ENCODE results near the gene CLEC16A. TPM values are rescaled to one million over a fixed set of nuclear protein-coding genes. Genes with fewer than 3 reads are reported as not detected.

Gene CLEC16A
- total and polyA plus RNA-seq, 9 of the 15 experiments (the other 6 are each of a cell fraction or from before 2014, with no cell fraction given) = 1.00 to 22.3 (median 10.0) TPM

DNA sequence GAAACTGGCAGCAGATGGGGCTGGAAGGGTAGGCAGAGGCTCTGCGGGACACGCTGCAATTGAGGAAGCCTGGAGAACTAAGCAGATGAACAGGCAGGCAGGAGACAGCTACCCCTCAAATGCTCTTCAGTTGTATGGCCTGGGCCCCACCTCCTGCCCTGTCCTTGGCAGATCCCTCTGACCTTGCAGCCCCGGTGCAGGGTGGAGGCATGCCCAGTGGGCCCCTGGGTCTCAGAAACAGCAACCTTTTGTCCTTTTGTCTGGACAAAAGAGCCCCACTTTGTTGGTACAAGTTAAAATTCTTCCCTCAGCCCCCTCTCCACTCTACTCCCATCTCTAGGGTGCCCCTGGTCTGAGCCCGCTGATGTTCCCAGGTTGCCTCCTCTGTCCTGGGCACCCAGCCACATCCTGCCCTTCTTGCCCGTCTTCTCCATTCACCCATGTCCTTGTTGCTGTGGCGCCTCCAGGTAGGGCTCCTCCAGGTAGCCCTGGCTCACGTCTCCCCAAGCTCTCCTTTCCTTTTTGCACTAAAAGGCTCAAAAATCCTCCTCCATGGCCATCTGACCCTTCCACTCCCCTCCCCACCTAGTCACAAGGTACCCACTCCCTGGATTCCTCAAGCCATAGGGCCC is 136.8 kb downstream of the CLEC16A start:
- Histone ChIP-seq H3K9me1 (ENCODE audit: control insufficient read depth, insufficient read depth, low read length) (no peaks in the 10 kb centered on the region), H4K20me1 (replicated peaks; ENCODE audit: control insufficient read depth, insufficient read depth, low read length) (no peaks in the 10 kb centered on the region), H3K4me3 (no peak overlapping the region), H3K36me3 (ENCODE audit: control insufficient read depth, insufficient read depth, low read length) (peaks cover 7% of the 10 kb centered on the region; the same call in 1 of the 3 replicates), H3K4me1 (replicated peaks in 1 of 2; ENCODE audit: control insufficient read depth in 2 of 2, insufficient read depth in 2 of 2, low read length in 2 of 2) (peaks cover 7 to 12% of the 10 kb centered on the region in 2 experiments; a peak in 4 of 5 replicates), H2AFZ (ENCODE audit: low read depth, low read length) (no peak overlapping the region), H3K79me2 (ENCODE audit: control insufficient read depth, insufficient read depth, low read length) (no peaks in the 10 kb centered on the region), H3K27ac (ENCODE audit: extremely low read depth, low read depth, low read length) (no peak overlapping the region), H3K9me3 (replicated peaks; ENCODE audit: control insufficient read depth, insufficient read depth, low read depth, low read length) (no peaks in the 10 kb centered on the region), H3K4me2 (ENCODE audit: insufficient read depth, low read length) (no peak overlapping the region), H3K9ac (ENCODE audit: insufficient read depth in 1 of 2, low read depth in 2 of 2, low read length in 2 of 2) (no peak overlapping the region), H3K27me3 (ENCODE audit: control insufficient read depth in 2 of 2, insufficient read depth in 2 of 2, low read length in 2 of 2) (no peaks in the 10 kb centered on the region)
- DNase-seq (ENCODE audit: extremely low read depth in 1 of 4, low spot score in 3 of 4) = no peak
- FAIRE-seq = no peak
- CTCF ChIA-PET (ENCODE audit: low intra/inter-chr PET ratio) = no interaction called here
- 95% methylated on average over 7 of the region's 7 CpGs for WGBS (ENCODE audit: insufficient coverage, low coverage, missing lambda C conversion rate)
- intact Hi-C loops (cut with micrococcal nuclease) (no loop called here), in situ Hi-C loops (cut with MboI) (no loop called here)
- BruUV-seq (replicated peaks) = no TSS peak
- ATAC-seq = no peak
- POLR2A ChIA-PET = interaction anchor here (0.6 kb wide), 2 partner anchors 10 to 18 kb away, joined by 3 to 5 read pairs; no protein-coding TSS in a partner anchor
- TF ChIP-seq ZNF707 (CRISPR knock-in tag; conservative IDR thresholded peaks at IDR 0.05) = no peak
- TF ChIP-seq RAD51 (IDR thresholded peaks at IDR 0.05; ENCODE audit: borderline replicate concordance, low read depth) = no peak
- no peak for TF ChIP-seq MYC (IDR thresholded peaks at IDR 0.05; ENCODE audit: low read depth, low read length)
- TF ChIP-seq MYC (CRISPR knock-in tag; IDR thresholded peaks at IDR 0.05; ENCODE audit: borderline replicate concordance, low read depth) = no peak
- no peak for TF ChIP-seq BRD9 (IDR thresholded peaks at IDR 0.05; ENCODE audit: low read depth, partially characterized antibody)
- TF ChIP-seq, protein P1, sequence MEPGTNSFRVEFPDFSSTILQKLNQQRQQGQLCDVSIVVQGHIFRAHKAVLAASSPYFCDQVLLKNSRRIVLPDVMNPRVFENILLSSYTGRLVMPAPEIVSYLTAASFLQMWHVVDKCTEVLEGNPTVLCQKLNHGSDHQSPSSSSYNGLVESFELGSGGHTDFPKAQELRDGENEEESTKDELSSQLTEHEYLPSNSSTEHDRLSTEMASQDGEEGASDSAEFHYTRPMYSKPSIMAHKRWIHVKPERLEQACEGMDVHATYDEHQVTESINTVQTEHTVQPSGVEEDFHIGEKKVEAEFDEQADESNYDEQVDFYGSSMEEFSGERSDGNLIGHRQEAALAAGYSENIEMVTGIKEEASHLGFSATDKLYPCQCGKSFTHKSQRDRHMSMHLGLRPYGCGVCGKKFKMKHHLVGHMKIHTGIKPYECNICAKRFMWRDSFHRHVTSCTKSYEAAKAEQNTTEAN (CRISPR knock-in tag; IDR thresholded peaks at IDR 0.05) = no peak
- TF ChIP-seq, protein P2, sequence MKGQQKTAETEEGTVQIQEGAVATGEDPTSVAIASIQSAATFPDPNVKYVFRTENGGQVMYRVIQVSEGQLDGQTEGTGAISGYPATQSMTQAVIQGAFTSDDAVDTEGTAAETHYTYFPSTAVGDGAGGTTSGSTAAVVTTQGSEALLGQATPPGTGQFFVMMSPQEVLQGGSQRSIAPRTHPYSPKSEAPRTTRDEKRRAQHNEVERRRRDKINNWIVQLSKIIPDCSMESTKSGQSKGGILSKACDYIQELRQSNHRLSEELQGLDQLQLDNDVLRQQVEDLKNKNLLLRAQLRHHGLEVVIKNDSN (CRISPR knock-in tag; IDR thresholded peaks at IDR 0.05) = no peak
- TF ChIP-seq SMAD4 (CRISPR knock-in tag; conservative IDR thresholded peaks at IDR 0.05) = no peak
- TF ChIP-seq, protein P3, sequence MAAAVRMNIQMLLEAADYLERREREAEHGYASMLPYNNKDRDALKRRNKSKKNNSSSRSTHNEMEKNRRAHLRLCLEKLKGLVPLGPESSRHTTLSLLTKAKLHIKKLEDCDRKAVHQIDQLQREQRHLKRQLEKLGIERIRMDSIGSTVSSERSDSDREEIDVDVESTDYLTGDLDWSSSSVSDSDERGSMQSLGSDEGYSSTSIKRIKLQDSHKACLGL (CRISPR knock-in tag; IDR thresholded peaks at IDR 0.05; ENCODE audit: borderline replicate concordance, poor library complexity, severe bottlenecking) = no peak
- no peak for TF ChIP-seq ZNF253 (CRISPR knock-in tag; conservative IDR thresholded peaks at IDR 0.05)
- TF ChIP-seq IFI16 (CRISPR knock-in tag; IDR thresholded peaks at IDR 0.05) = no peak
- TF ChIP-seq RCOR1 (IDR thresholded peaks at IDR 0.05; ENCODE audit: borderline replicate concordance in 1 of 2, low read depth in 2 of 2, low read length in 2 of 2) = no peak
- no peak for TF ChIP-seq SFPQ (IDR thresholded peaks at IDR 0.05; ENCODE audit: low read depth, low read length)
- no peak for TF ChIP-seq TAF1 (IDR thresholded peaks at IDR 0.05; ENCODE audit: control insufficient read depth, extremely low read depth, insufficient read depth, low read length, severe bottlenecking)
- TF ChIP-seq SAFB2 (IDR thresholded peaks at IDR 0.05; ENCODE audit: borderline replicate concordance, low read depth, low read length, severe bottlenecking) = no peak

All from K562 (cell line).